Coronary artery (tissue), 2 donors: ENCODE measurements around the gene B4GALT2.

Experiments used
- DNase-seq: peaks from one replicate; pipeline ENCODE4 v3.0.0-alpha.2; 2017; ENCODE audit warnings: low spot score
- H3K27ac ChIP-seq, 2 donors: fragments of 200-600 bp; sonication (generic); one replicate each; pipeline ENCODE4 v1.5.1; 2016 to 2019
- H3K4me3 ChIP-seq: fragments of 200-600 bp; sonication (generic); 2 replicates; pipeline ENCODE4 v1.5.1; 2016; ENCODE audit warnings: mild to moderate bottlenecking, moderate library complexity
- TF ChIP-seq, protein P1 (sequence below): fragments of 200-600 bp; sonication (generic); IDR thresholded peaks from one replicate; pipeline ENCODE4 v1.5.1; 2019; ENCODE audit warnings: antibody characterized with exemption

The B4GALT2 gene

GRCh38 chr1:44012941-44013609 lies 34.1 kb downstream of the B4GALT2 start:
- no peak for DNase-seq
- TF ChIP-seq, protein P1, sequence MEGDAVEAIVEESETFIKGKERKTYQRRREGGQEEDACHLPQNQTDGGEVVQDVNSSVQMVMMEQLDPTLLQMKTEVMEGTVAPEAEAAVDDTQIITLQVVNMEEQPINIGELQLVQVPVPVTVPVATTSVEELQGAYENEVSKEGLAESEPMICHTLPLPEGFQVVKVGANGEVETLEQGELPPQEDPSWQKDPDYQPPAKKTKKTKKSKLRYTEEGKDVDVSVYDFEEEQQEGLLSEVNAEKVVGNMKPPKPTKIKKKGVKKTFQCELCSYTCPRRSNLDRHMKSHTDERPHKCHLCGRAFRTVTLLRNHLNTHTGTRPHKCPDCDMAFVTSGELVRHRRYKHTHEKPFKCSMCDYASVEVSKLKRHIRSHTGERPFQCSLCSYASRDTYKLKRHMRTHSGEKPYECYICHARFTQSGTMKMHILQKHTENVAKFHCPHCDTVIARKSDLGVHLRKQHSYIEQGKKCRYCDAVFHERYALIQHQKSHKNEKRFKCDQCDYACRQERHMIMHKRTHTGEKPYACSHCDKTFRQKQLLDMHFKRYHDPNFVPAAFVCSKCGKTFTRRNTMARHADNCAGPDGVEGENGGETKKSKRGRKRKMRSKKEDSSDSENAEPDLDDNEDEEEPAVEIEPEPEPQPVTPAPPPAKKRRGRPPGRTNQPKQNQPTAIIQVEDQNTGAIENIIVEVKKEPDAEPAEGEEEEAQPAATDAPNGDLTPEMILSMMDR = no peak
- no peak overlapping the region for H3K4me3 ChIP-seq
- no peak overlapping the region for H3K27ac ChIP-seq

- peak overlapping the region in 1 of 2 donors; percentile 74 for H3K27ac ChIP-seq
- DNase-seq = no peak
Measured at GRCh38 chr1:44013949-44014348, 34.9 kb downstream of the B4GALT2 start.

DNA sequence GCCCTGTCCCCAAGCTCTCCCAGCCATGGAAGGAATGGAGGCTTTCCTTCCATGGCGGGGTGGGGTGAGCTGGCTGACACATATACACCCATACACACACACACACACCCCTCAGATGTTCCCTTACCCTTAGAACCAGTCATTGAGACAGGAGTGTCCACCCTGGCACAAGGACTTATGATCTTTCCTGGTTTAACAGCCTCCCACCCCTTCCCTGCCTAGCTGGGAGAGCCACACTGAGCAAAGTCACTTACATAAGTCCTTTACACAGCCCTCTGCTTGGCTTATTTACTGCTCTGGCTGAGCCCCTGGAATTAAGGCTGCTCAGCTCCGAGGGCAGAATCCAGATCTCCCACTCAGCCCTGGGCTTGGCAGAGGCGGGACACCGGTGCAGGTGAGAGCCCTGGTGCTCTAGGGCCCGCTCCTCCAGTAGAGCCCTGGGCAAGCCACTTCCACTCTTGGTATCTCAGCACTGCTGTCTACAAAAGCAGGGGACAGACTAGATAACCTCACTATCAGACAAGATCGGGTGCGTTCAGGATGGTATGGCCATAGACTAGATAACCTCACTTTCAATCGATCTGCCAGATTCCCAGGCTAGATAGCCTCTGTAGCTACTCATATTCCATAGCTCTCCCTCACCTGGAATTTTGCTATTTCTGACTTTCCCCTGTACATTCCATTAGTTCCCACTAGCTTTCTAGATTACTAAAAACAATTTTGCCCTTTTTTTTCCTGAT lies 35.5 kb downstream of the B4GALT2 start:
- TF ChIP-seq, protein P1 = no peak
- Histone ChIP-seq H3K4me3 (no peak overlapping the region), H3K27ac (peak overlapping the region in 1 of 2 donors; percentile 74)
- no peak for DNase-seq

More at GRCh38 chr1:44013949-44014348, 34.9 kb downstream of the B4GALT2 start:
- H3K4me3 ChIP-seq = no peak overlapping the region
- TF ChIP-seq, protein P1 = no peak

DNA sequence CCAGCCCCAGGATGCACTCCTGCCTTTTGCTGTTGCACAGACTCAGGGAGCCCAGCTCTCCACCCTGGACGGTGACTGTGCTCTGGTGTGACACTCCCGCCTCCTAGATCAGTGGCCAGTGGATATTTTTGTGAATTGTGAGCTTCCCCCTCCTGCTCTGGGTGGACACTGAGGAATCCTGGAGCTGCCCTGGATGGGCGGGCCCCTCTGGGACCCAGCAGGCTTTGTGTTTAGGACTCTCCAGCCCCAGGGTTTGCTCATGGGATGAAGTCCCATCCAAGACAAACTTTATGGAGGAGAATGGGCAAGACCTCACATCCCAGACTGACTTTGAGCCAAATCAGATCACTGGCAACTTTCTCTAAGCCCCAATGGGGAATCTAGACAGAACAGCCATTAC lies 36.2 kb downstream of the B4GALT2 start:
- peak overlapping the region in 1 of 2 donors; percentile 74 for H3K27ac ChIP-seq

DNA sequence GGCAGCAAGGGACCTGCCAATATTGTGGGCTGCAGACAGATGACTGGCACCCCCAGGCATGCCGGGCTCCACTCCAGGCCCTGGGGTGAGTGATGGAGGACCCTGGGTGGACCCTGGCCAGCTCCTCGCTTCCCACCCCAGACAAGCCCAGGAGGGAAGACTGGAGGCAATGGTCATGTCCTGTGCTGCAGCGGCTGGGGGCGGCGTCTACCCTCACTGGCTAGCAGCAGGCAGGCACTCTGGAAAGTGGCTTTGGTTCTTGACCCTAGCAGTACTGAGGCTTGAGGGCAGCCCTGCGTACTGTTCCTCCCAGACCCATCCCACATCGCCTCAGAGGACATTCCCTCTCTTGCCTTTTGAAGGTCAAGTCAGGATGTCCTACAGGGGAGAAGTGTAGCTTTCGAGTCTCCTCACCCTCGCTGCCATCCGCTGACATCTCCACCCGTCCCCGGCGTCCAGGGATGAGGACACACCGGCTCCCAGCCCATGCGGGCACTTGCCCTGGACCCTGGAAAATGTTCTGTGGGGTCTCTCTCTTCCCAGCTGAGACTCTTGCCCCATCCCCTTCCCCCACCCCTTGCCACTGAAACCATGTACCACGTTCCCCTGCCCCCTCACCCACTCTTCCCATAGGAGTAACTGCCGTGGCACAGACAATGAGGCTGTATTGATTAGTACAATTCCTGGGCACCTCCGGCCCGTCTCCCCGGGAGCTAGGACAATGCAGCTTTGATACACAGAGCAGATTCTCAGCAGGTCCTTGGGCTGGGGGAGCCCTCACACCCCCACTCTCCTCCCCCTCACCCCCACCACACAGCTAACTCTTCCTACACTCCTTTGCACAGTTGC lies 37.3 kb downstream of the B4GALT2 start:
- no peak for DNase-seq

More for the DNA sequence above, 36.2 kb downstream of the B4GALT2 start:
- TF ChIP-seq, protein P1 = no peak
- H3K4me3 ChIP-seq = no peak overlapping the region
- DNase-seq = no peak

GRCh38 chr1:44016890-44017400 lies 37.9 kb downstream of the B4GALT2 start:
- TF ChIP-seq, protein P1 = no peak
- H3K4me3 ChIP-seq = no peak overlapping the region
- no peak for DNase-seq
- no peak overlapping the region for H3K27ac ChIP-seq

More for the DNA sequence above, 37.3 kb downstream of the B4GALT2 start:
- Histone ChIP-seq H3K27ac (peak overlapping the region in 1 of 2 donors; percentile 74), H3K4me3 (no peak overlapping the region)
- TF ChIP-seq, protein P1 = no peak
